ENCODE results near the gene KCNJ2. TPM values are rescaled to one million over a fixed set of nuclear protein-coding genes. Genes with fewer than 3 reads are reported as not detected.

The KCNJ2 gene
- total RNA-seq, 1 donor from 2014 or later = 0.47 TPM

DNA sequence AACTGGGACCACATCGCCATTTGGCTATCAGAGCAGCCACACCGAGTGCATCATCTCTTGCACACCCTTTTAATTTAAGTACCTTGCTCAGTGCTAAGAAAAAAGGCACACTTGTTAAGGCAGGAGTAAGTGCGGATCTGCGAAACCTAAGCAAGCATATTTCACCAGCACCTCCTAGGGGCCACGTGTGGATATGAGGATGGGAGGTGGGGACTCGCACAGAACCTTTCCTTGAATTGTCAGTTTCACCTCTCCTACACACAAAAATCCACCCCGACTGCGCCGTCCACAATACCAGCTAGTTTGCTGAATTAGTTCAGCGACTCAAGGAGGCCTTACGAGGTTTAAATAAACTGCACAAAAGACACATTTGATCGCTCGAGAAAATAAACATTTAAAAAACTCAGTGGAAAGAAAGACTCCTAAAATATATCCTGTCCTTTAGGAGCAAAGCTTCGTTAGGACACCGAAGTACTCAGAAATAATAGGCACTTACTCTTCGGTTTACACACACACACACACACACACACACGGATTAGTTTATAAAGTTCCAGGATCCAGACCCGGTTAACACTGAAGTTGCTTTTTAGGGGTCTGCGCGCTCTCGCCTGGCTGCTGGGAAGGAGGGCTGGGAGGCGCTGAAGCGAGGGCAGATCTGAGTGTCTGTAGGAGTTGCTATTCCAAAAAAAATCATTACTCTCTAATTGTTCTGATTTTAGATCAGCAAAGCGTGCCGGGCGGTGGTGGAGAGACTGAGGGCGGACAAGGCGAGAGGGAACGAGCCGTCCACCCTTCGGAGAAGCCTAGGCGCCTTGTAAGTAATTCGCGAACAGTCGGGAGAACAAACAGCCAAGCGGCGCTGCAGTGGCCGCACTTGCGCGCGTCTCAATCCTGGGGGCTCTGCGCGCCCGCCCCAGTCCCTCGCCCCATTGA is 1.0 kb upstream of the KCNJ2 start:
- Mint-ChIP-seq H3K4me1 (peaks cover 28% of the 10 kb centered on the region), H3K27ac (ENCODE audit: unreplicated experiment) (peak overlapping the region; percentile 1), H3K27me3 (ENCODE audit: low read depth) (peaks cover 37% of the 10 kb centered on the region), H3K4me3 (peak overlapping the region; percentile 93), H3K9me3 (peaks cover 2% of the 10 kb centered on the region), H3K36me3 (ENCODE audit: low read depth) (no peaks in the 10 kb centered on the region)
- TF ChIP-seq, protein P1, sequence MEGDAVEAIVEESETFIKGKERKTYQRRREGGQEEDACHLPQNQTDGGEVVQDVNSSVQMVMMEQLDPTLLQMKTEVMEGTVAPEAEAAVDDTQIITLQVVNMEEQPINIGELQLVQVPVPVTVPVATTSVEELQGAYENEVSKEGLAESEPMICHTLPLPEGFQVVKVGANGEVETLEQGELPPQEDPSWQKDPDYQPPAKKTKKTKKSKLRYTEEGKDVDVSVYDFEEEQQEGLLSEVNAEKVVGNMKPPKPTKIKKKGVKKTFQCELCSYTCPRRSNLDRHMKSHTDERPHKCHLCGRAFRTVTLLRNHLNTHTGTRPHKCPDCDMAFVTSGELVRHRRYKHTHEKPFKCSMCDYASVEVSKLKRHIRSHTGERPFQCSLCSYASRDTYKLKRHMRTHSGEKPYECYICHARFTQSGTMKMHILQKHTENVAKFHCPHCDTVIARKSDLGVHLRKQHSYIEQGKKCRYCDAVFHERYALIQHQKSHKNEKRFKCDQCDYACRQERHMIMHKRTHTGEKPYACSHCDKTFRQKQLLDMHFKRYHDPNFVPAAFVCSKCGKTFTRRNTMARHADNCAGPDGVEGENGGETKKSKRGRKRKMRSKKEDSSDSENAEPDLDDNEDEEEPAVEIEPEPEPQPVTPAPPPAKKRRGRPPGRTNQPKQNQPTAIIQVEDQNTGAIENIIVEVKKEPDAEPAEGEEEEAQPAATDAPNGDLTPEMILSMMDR (conservative IDR thresholded peaks at IDR 0.05) = peak; percentile 78
- peak; percentile 45 for DNase-seq (ENCODE audit: low read depth, low spot score)

DNA sequence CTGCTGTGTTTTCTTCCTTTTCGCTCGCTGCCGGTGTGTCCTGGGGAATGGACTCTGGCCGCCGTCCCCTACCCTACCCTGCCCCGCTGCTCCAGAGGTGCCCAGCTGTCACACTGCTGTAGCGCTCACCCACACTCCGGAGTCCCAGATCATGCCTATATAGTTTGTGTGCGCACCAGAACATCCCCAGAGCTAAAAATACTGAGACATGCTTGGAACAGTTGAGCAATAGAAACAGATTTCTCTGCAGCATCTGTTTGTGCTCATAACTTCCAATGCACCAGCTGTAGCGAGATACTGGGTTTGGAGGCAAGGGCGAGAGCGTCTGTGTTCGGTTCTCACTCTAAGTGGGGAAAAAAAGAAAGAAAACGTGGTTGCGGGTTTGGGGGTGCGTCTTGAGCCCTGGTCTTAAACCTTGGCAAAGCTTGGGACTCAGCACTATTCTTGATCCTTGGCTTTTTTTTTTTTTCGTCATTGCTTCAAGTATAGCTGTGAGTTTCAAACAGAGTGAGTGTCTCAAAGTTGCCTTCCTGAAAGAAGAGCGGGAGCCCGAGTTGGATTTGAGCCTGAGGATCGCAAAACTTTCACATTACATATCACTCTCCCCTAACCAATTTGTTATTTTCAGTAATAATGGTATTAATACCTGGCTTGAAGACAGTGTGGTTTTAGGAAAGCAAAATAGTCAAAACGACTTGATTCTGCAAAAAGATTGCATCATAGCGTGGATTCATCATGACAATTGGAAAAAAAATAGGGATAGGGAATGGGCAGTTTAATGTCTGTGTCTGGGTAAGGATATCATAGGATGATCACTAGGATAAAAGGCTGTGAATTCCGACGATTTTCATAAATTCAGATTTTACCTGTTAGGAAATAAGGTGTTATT is 621 bp downstream of the KCNJ2 start:
- DNase-seq (ENCODE audit: low read depth, low spot score) = no peak
- Mint-ChIP-seq H3K4me3 (peak overlapping the region; percentile 86), H3K9me3 (no peaks in the 10 kb centered on the region), H3K27me3 (ENCODE audit: low read depth) (peaks cover 40% of the 10 kb centered on the region), H3K4me1 (peaks cover 28% of the 10 kb centered on the region), H3K27ac (ENCODE audit: unreplicated experiment) (no peak overlapping the region), H3K36me3 (ENCODE audit: low read depth) (no peaks in the 10 kb centered on the region)
- TF ChIP-seq, protein P1 (conservative IDR thresholded peaks at IDR 0.05) = no peak

DNA sequence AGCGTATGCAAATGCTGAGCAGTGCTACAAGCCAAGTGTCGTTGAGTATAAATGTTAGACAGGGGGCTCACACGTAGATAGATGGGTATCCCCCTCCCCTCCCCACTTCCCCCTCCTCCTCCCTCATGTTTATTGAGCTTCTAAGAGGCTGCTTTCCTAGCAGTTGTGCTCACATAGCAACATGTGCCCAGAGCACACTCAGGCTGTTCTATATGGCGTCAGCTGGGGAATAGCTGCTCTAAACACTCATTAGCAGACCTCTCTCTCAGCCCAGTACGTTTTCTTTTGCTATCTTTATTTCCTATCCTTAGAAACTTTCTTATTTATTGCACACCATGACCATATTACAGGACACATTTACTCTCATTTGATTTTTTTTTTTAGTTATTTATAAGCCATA is 1.8 kb downstream of the KCNJ2 start:
- peaks cover 40% of the 10 kb centered on the region for H3K27me3 Mint-ChIP-seq (ENCODE audit: low read depth)
- no peaks in the 10 kb centered on the region for H3K9me3 Mint-ChIP-seq
- H3K27ac Mint-ChIP-seq (ENCODE audit: unreplicated experiment) = no peak overlapping the region
- TF ChIP-seq, protein P1 (conservative IDR thresholded peaks at IDR 0.05) = no peak
- peaks cover 28% of the 10 kb centered on the region for H3K4me1 Mint-ChIP-seq
- no peaks in the 10 kb centered on the region for H3K36me3 Mint-ChIP-seq (ENCODE audit: low read depth)
- H3K4me3 Mint-ChIP-seq = peak overlapping the region; percentile 63
- no peak for DNase-seq (ENCODE audit: low read depth, low spot score)

DNA sequence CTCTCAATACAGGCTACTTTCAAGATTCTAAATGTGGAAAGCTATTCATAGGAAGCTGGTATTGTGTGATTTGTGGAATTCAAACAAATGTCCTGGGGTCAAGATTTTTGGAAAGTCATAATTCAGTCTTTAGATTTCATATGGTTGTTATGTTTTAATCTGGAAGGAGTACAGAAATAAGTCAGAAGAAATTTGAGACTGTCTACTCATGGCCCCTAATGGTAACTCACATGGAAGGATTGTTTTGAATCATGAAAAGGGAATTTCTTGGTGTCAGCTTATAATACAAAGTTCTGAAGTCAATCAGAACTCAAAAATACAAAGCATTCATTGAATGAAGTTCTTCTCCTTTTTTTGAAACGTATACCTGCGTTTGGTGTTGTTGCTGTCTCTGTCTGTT is 3.1 kb downstream of the KCNJ2 start:
- no peak overlapping the region for H3K27ac Mint-ChIP-seq (ENCODE audit: unreplicated experiment)
- no peaks in the 10 kb centered on the region for H3K9me3 Mint-ChIP-seq

DNA sequence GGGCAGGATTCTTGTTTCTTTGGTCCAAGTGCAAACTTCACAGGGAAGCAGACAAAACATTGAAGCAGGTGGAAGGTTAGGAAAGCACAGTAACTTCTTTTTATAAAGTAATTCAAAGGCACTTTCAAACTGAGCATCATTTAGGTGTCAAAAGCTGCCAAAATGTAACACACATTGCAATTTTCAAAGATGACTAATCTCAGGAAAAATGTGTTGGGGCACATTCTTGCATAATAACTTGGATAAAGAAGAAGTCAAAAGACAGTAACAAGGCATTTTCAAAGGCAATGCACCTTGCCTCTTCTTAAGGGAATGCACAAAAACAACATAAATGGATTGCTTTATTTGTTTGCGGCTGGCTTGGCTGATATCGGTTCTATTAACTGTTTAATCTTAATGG is 3.6 kb downstream of the KCNJ2 start:
- peaks cover 25% of the 10 kb centered on the region for H3K4me1 Mint-ChIP-seq
- H3K4me3 Mint-ChIP-seq = no peak overlapping the region
- H3K36me3 Mint-ChIP-seq (ENCODE audit: low read depth) = no peaks in the 10 kb centered on the region
- no peak overlapping the region for H3K27ac Mint-ChIP-seq (ENCODE audit: unreplicated experiment)
- DNase-seq (ENCODE audit: low read depth, low spot score) = no peak
- no peaks in the 10 kb centered on the region for H3K9me3 Mint-ChIP-seq
- TF ChIP-seq, protein P1 (conservative IDR thresholded peaks at IDR 0.05) = no peak
- peaks cover 40% of the 10 kb centered on the region for H3K27me3 Mint-ChIP-seq (ENCODE audit: low read depth)

More for the DNA sequence above, 3.1 kb downstream of the KCNJ2 start:
- Mint-ChIP-seq H3K4me3 (peak overlapping the region; percentile 29), H3K36me3 (ENCODE audit: low read depth) (no peaks in the 10 kb centered on the region), H3K27me3 (ENCODE audit: low read depth) (peaks cover 40% of the 10 kb centered on the region), H3K4me1 (peaks cover 28% of the 10 kb centered on the region)
- TF ChIP-seq, protein P1 (conservative IDR thresholded peaks at IDR 0.05) = no peak
- no peak for DNase-seq (ENCODE audit: low read depth, low spot score)

Data from neural crest cell (in vitro differentiated cells).